D721Med (cell line): ENCODE measurements around the gene SUSD3.

Source experiments
- DNase-seq: peaks from one replicate; pipeline ENCODE4 v3.0.0; 2011; ENCODE audit warnings: low spot score; ENCODE audit not compliant: insufficient read length
- FAIRE-seq: peaks from 2 replicates; lab custom pipeline; 2011; peaks lifted over from hg19 to GRCh38; lab: Jason Lieb, UNC
- CTCF ChIP-seq: IDR thresholded peaks from 2 replicates; pipeline ENCODE4 v1.5.1; 2012; ENCODE audit warnings: mild to moderate bottlenecking, control low read depth; ENCODE audit not compliant: insufficient read depth; ENCODE audit errors: missing control alignments

The SUSD3 gene

GRCh38 chr9:93043122-93043521 is 15.4 kb upstream of the SUSD3 start:
- DNase-seq (no peak), FAIRE-seq (no peak)

GRCh38 chr9:93045521-93045920 is 13.0 kb upstream of the SUSD3 start:
- no peak for FAIRE-seq
- no peak for DNase-seq
- no peak for TF ChIP-seq CTCF

More at GRCh38 chr9:93043122-93043521, 15.4 kb upstream of the SUSD3 start:
- no peak for TF ChIP-seq CTCF

- no peak for TF ChIP-seq CTCF
- no peak for FAIRE-seq
- DNase-seq = no peak
Observed at GRCh38 chr9:93048566-93049448, 9.7 kb upstream of the SUSD3 start.

GRCh38 chr9:93049491-93049890 is 9.0 kb upstream of the SUSD3 start:
- TF ChIP-seq CTCF = no peak
- FAIRE-seq = no peak
- no peak for DNase-seq

GRCh38 chr9:93050231-93050630 is 8.3 kb upstream of the SUSD3 start:
- FAIRE-seq (no peak), DNase-seq (no peak)
- TF ChIP-seq CTCF = no peak

- DNase-seq (no peak), FAIRE-seq (no peak)
- TF ChIP-seq CTCF = no peak
Observed at GRCh38 chr9:93051680-93052089, 6.8 kb upstream of the SUSD3 start.

- DNase-seq = no peak
- TF ChIP-seq CTCF = no peak
- no peak for FAIRE-seq
Observed at GRCh38 chr9:93052791-93053540, 5.5 kb upstream of the SUSD3 start.
